GM21786 (cell line): Measurements from ENCODE around the gene FASN.
A peak's percentile ranks its signal among the peaks of the same experiment; 100 is the strongest.

Experiments used
- ATAC-seq: cut with Tn5 transposase; IDR thresholded peaks from one replicate; pipeline ENCODE4 v1.9.1; 2021; ENCODE audit not compliant: unreplicated experiment

FASN gene

GRCh38 chr17:82118168-82118814 lies 20.3 kb upstream of the FASN start:
- no peak for ATAC-seq

- ATAC-seq: no peak
Measured at GRCh38 chr17:82117139-82118090, 19.4 kb upstream of the FASN start.

- ATAC-seq: no peak
Measured at GRCh38 chr17:82116246-82116645, 18.2 kb upstream of the FASN start.

GRCh38 chr17:82114872-82115271 lies 16.8 kb upstream of the FASN start:
- no peak for ATAC-seq

- no peak for ATAC-seq
Measured at GRCh38 chr17:82114447-82114846, 16.4 kb upstream of the FASN start.

- ATAC-seq: no peak
Measured at GRCh38 chr17:82113941-82114340, 15.9 kb upstream of the FASN start.

GRCh38 chr17:82113422-82113821 lies 15.4 kb upstream of the FASN start:
- ATAC-seq: no peak

- ATAC-seq: no peak
Measured at GRCh38 chr17:82112914-82113311, 14.9 kb upstream of the FASN start.

- no peak for ATAC-seq
Measured at GRCh38 chr17:82112181-82112913, 14.3 kb upstream of the FASN start.

- ATAC-seq: no peak
Measured at GRCh38 chr17:82110298-82110697, 12.3 kb upstream of the FASN start.

- no peak for ATAC-seq
Measured at GRCh38 chr17:82108961-82109475, 11.0 kb upstream of the FASN start.

- ATAC-seq: no peak
Measured at GRCh38 chr17:82108496-82108945, 10.5 kb upstream of the FASN start.

- ATAC-seq: no peak
Measured at GRCh38 chr17:82108038-82108437, 10.0 kb upstream of the FASN start.

GRCh38 chr17:82107341-82107860 lies 9.4 kb upstream of the FASN start:
- ATAC-seq: no peak

- no peak for ATAC-seq
Measured at GRCh38 chr17:82106688-82107305, 8.8 kb upstream of the FASN start.

GRCh38 chr17:82105882-82106687 lies 8.0 kb upstream of the FASN start:
- ATAC-seq: peak; percentile 82

- ATAC-seq: no peak
Measured at GRCh38 chr17:82105417-82105881, 7.4 kb upstream of the FASN start.

GRCh38 chr17:82104797-82105416 lies 6.9 kb upstream of the FASN start:
- no peak for ATAC-seq
